HEK293 (cell line): ENCODE results near the gene PEF1.

Experiments used
- EGR2 ChIP-seq: fragments of 450-650 bp; formaldehyde crosslinking; IDR thresholded peaks from 2 replicates; pipeline ENCODE4 v1.5.1; 2016; ENCODE audit warnings: low read depth, missing biosample characterization, missing genetic modification characterization
- FEZF1 ChIP-seq: fragments of 450-650 bp; formaldehyde crosslinking; IDR thresholded peaks from 2 replicates; pipeline ENCODE4 v1.5.1; 2016; ENCODE audit warnings: missing biosample characterization, missing genetic modification characterization
- GFI1B ChIP-seq: fragments of 450-650 bp; formaldehyde crosslinking; IDR thresholded peaks from 2 replicates; pipeline ENCODE4 v1.5.1; 2016; ENCODE audit warnings: missing biosample characterization, missing genetic modification characterization
- GLIS2 ChIP-seq: fragments of 450-650 bp; formaldehyde crosslinking; IDR thresholded peaks from 2 replicates; pipeline ENCODE4 v1.5.1; 2016; ENCODE audit warnings: missing biosample characterization, missing genetic modification characterization
- KLF9 ChIP-seq: fragments of 450-650 bp; formaldehyde crosslinking; IDR thresholded peaks from 2 replicates; pipeline ENCODE4 v1.5.1; 2016; ENCODE audit warnings: missing biosample characterization, missing genetic modification characterization, low read depth
- OVOL3 ChIP-seq: fragments of 450-650 bp; formaldehyde crosslinking; IDR thresholded peaks from 2 replicates; pipeline ENCODE4 v1.5.1; 2016; ENCODE audit warnings: missing biosample characterization, missing genetic modification characterization
- PRDM1 ChIP-seq: fragments of 450-650 bp; formaldehyde crosslinking; IDR thresholded peaks from 2 replicates; pipeline ENCODE4; 2016; ENCODE audit warnings: missing biosample characterization, missing genetic modification characterization
- YY2 ChIP-seq: fragments of 450-650 bp; formaldehyde crosslinking; IDR thresholded peaks from 2 replicates; pipeline ENCODE4 v1.5.1; 2016; ENCODE audit warnings: missing biosample characterization, missing genetic modification characterization
- ZBTB1 ChIP-seq: fragments of 450-650 bp; formaldehyde crosslinking; IDR thresholded peaks from 2 replicates; pipeline ENCODE4 v1.5.1; 2016; ENCODE audit warnings: missing biosample characterization, missing genetic modification characterization
- ZBTB48 ChIP-seq: fragments of 450-650 bp; formaldehyde crosslinking; IDR thresholded peaks from 2 replicates; pipeline ENCODE4 v1.5.1; 2016; ENCODE audit warnings: missing biosample characterization, missing genetic modification characterization
- ZBTB8A ChIP-seq: fragments of 450-650 bp; formaldehyde crosslinking; IDR thresholded peaks from 2 replicates; pipeline ENCODE4 v1.5.1; 2016; ENCODE audit warnings: missing biosample characterization, missing genetic modification characterization
- ZFP41 ChIP-seq: fragments of 450-650 bp; formaldehyde crosslinking; IDR thresholded peaks from 2 replicates; pipeline ENCODE4 v1.5.1; 2016; ENCODE audit warnings: missing biosample characterization, missing genetic modification characterization, borderline replicate concordance
- ZIC2 ChIP-seq: fragments of 450-650 bp; formaldehyde crosslinking; IDR thresholded peaks from 2 replicates; pipeline ENCODE4 v1.5.1; 2016; ENCODE audit warnings: missing biosample characterization, missing genetic modification characterization
- ZNF114 ChIP-seq: fragments of 450-650 bp; formaldehyde crosslinking; IDR thresholded peaks from 2 replicates; pipeline ENCODE4 v1.5.0; 2017; ENCODE audit warnings: missing biosample characterization, missing genetic modification characterization
- ZNF221 ChIP-seq: fragments of 450-650 bp; formaldehyde crosslinking; IDR thresholded peaks from 2 replicates; pipeline ENCODE4 v1.5.1; 2017; ENCODE audit warnings: missing biosample characterization, missing genetic modification characterization, borderline replicate concordance
- ZNF292 ChIP-seq: fragments of 450-650 bp; formaldehyde crosslinking; IDR thresholded peaks from 2 replicates; pipeline ENCODE4 v1.5.1; 2016; ENCODE audit warnings: low read depth, missing biosample characterization, missing genetic modification characterization, borderline replicate concordance
- ZNF366 ChIP-seq: fragments of 450-650 bp; formaldehyde crosslinking; conservative IDR thresholded peaks from 2 replicates; pipeline ENCODE4 v1.5.1; 2016; ENCODE audit warnings: missing biosample characterization, missing genetic modification characterization
- ZNF416 ChIP-seq: fragments of 450-650 bp; formaldehyde crosslinking; IDR thresholded peaks from 2 replicates; pipeline ENCODE4 v1.5.1; 2016; ENCODE audit warnings: missing biosample characterization, missing genetic modification characterization
- ZNF423 ChIP-seq: fragments of 450-650 bp; formaldehyde crosslinking; IDR thresholded peaks from 2 replicates; pipeline ENCODE4 v1.5.1; 2016; ENCODE audit warnings: missing biosample characterization, missing genetic modification characterization
- ZNF473 ChIP-seq: fragments of 450-650 bp; formaldehyde crosslinking; IDR thresholded peaks from 2 replicates; pipeline ENCODE4 v1.5.1; 2017; ENCODE audit warnings: missing biosample characterization, missing genetic modification characterization
- ZNF501 ChIP-seq: fragments of 450-650 bp; formaldehyde crosslinking; IDR thresholded peaks from 2 replicates; pipeline ENCODE4 v1.5.1; 2016; ENCODE audit warnings: missing biosample characterization, missing genetic modification characterization
- ZNF549 ChIP-seq: fragments of 450-650 bp; IDR thresholded peaks from 2 replicates; pipeline ENCODE4 v1.5.1; 2018; ENCODE audit warnings: missing biosample characterization, missing genetic modification characterization, mild to moderate bottlenecking, inconsistent platforms, moderate library complexity
- ZNF600 ChIP-seq: fragments of 450-650 bp; formaldehyde crosslinking; IDR thresholded peaks from 2 replicates; pipeline ENCODE4 v1.5.1; 2016; ENCODE audit warnings: missing biosample characterization, missing genetic modification characterization
- ZNF658 ChIP-seq: fragments of 450-650 bp; formaldehyde crosslinking; IDR thresholded peaks from 2 replicates; pipeline ENCODE4; 2016; ENCODE audit warnings: missing biosample characterization, missing genetic modification characterization
- ZNF677 ChIP-seq: fragments of 450-650 bp; IDR thresholded peaks from 2 replicates; pipeline ENCODE4 v1.5.0; 2018; ENCODE audit warnings: missing biosample characterization, mild to moderate bottlenecking, missing genetic modification characterization, moderate library complexity
- ZNF777 ChIP-seq: fragments of 450-650 bp; formaldehyde crosslinking; IDR thresholded peaks from 2 replicates; pipeline ENCODE4 v1.5.1; 2017; ENCODE audit warnings: missing biosample characterization, missing genetic modification characterization, borderline replicate concordance
- ZXDB ChIP-seq: fragments of 450-650 bp; formaldehyde crosslinking; IDR thresholded peaks from 2 replicates; pipeline ENCODE4 v1.5.1; 2016; ENCODE audit warnings: missing biosample characterization, missing genetic modification characterization
- TF ChIP-seq, protein P1 (sequence below): fragments of 450-650 bp; formaldehyde crosslinking; IDR thresholded peaks from 2 replicates; pipeline ENCODE4 v1.5.1; 2016; ENCODE audit warnings: missing biosample characterization, missing genetic modification characterization
- TF ChIP-seq, protein P2 (sequence below): sonication (generic); formaldehyde crosslinking; IDR thresholded peaks from 2 replicates; pipeline ENCODE4 v1.8.1; 2022; ENCODE audit warnings: mild to moderate bottlenecking, moderate library complexity, missing genetic modification reagents
- TF ChIP-seq, protein P3 (sequence below): fragments of 450-650 bp; formaldehyde crosslinking; IDR thresholded peaks from 2 replicates; pipeline ENCODE4 v1.5.1; 2016; ENCODE audit warnings: missing biosample characterization, missing genetic modification characterization
- TF ChIP-seq, protein P4 (sequence below): fragments of 450-650 bp; formaldehyde crosslinking; IDR thresholded peaks from 2 replicates; pipeline ENCODE4 v1.5.1; 2016; ENCODE audit warnings: missing biosample characterization, missing genetic modification characterization
- TF ChIP-seq, protein P5 (sequence below): fragments of 450-650 bp; formaldehyde crosslinking; IDR thresholded peaks from 2 replicates; pipeline ENCODE4 v1.5.1; 2016; ENCODE audit warnings: missing biosample characterization, missing genetic modification characterization

The PEF1 gene

DNA sequence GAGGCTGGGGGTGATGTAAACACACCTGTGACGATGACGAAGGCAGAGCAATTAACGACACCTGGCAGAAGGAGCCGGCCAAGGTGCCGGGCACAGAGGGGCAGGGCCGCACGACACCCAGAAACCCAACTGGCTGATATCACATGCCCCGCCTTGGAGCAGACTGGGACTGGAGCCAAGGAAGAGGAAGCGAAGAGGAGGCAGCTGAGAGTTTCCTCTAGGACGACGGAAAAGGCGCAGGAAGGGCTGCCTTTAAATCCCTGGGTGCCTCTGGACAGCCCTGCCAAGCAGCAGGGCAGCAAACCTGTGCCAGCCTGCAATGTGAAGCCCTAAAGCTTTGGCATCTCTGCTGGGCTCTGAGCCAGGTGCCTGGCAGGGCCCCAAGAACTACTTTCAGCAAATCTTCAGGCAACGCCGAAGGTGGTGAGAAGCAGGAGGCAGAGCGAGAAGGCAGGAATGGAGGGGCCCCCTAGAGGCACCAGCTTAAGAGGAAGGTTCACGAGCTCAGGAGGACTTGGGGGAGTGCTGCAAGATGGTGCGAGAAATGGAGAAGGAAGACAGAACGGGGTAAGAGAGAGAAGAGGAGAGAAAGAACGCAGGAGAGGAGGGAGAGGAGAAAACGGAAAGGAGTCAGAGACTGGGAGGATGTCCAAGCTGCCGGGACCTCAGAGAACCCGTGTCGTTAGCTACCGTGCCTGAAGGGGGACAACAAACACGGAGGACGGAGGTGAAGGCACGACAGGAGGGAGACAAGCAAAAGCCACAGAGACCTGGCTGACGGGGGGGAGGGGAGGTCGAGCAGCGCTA, 25.3 kb upstream of the PEF1 start (continued):
- TF ChIP-seq ZNF777 (tag by site-specific recombination) (0 out of 2 replicates have a peak, but pooled peaks have one; percentile 38), ZNF221 (tag by site-specific recombination) (no peak), EGR2 (tag by site-specific recombination) (no peak), ZNF473 (tag by site-specific recombination) (no peak), PRDM1 (tag by site-specific recombination) (peak; percentile 79), ZNF658 (tag by site-specific recombination) (no peak), ZNF114 (tag by site-specific recombination) (no peak), ZBTB8A (peak; percentile 39; the same call in 1 of the 2 replicates), ZNF677 (tag by site-specific recombination) (no peak), ZNF423 (tag by site-specific recombination) (no peak), OVOL3 (no peak), ZIC2 (tag by site-specific recombination) (peak; percentile 53; the same call in 1 of the 2 replicates), ZFP41 (tag by site-specific recombination) (no peak), ZNF501 (tag by site-specific recombination) (no peak), GFI1B (tag by site-specific recombination) (no peak), ZNF549 (tag by site-specific recombination) (no peak), FEZF1 (tag by site-specific recombination) (no peak), ZNF366 (tag by site-specific recombination) (peak; percentile 71), ZBTB1 (no peak), ZNF292 (tag by site-specific recombination) (no peak), ZNF416 (tag by site-specific recombination) (no peak), KLF9 (tag by site-specific recombination) (no peak), ZBTB48 (tag by site-specific recombination) (0 out of 2 replicates have a peak, but pooled peaks have one; percentile 3), GLIS2 (tag by site-specific recombination) (0 out of 2 replicates have a peak, but pooled peaks have one; percentile 49), ZXDB (tag by site-specific recombination) (no peak; the same call in 1 of the 2 replicates), ZNF600 (tag by site-specific recombination) (no peak), YY2 (0 out of 2 replicates have a peak, but pooled peaks have one; percentile 41)
- TF ChIP-seq, protein P1, sequence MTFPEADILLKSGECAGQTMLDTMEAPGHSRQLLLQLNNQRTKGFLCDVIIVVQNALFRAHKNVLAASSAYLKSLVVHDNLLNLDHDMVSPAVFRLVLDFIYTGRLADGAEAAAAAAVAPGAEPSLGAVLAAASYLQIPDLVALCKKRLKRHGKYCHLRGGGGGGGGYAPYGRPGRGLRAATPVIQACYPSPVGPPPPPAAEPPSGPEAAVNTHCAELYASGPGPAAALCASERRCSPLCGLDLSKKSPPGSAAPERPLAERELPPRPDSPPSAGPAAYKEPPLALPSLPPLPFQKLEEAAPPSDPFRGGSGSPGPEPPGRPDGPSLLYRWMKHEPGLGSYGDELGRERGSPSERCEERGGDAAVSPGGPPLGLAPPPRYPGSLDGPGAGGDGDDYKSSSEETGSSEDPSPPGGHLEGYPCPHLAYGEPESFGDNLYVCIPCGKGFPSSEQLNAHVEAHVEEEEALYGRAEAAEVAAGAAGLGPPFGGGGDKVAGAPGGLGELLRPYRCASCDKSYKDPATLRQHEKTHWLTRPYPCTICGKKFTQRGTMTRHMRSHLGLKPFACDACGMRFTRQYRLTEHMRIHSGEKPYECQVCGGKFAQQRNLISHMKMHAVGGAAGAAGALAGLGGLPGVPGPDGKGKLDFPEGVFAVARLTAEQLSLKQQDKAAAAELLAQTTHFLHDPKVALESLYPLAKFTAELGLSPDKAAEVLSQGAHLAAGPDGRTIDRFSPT (tag by site-specific recombination) = peak; percentile 39; the same call in 1 of the 2 replicates
- TF ChIP-seq, protein P2, sequence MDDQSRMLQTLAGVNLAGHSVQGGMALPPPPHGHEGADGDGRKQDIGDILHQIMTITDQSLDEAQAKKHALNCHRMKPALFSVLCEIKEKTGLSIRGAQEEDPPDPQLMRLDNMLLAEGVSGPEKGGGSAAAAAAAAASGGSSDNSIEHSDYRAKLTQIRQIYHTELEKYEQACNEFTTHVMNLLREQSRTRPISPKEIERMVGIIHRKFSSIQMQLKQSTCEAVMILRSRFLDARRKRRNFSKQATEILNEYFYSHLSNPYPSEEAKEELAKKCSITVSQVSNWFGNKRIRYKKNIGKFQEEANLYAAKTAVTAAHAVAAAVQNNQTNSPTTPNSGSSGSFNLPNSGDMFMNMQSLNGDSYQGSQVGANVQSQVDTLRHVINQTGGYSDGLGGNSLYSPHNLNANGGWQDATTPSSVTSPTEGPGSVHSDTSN (CRISPR knock-in tag) = no peak
- TF ChIP-seq, protein P3, sequence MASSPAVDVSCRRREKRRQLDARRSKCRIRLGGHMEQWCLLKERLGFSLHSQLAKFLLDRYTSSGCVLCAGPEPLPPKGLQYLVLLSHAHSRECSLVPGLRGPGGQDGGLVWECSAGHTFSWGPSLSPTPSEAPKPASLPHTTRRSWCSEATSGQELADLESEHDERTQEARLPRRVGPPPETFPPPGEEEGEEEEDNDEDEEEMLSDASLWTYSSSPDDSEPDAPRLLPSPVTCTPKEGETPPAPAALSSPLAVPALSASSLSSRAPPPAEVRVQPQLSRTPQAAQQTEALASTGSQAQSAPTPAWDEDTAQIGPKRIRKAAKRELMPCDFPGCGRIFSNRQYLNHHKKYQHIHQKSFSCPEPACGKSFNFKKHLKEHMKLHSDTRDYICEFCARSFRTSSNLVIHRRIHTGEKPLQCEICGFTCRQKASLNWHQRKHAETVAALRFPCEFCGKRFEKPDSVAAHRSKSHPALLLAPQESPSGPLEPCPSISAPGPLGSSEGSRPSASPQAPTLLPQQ = peak; percentile 74
- TF ChIP-seq, protein P4, sequence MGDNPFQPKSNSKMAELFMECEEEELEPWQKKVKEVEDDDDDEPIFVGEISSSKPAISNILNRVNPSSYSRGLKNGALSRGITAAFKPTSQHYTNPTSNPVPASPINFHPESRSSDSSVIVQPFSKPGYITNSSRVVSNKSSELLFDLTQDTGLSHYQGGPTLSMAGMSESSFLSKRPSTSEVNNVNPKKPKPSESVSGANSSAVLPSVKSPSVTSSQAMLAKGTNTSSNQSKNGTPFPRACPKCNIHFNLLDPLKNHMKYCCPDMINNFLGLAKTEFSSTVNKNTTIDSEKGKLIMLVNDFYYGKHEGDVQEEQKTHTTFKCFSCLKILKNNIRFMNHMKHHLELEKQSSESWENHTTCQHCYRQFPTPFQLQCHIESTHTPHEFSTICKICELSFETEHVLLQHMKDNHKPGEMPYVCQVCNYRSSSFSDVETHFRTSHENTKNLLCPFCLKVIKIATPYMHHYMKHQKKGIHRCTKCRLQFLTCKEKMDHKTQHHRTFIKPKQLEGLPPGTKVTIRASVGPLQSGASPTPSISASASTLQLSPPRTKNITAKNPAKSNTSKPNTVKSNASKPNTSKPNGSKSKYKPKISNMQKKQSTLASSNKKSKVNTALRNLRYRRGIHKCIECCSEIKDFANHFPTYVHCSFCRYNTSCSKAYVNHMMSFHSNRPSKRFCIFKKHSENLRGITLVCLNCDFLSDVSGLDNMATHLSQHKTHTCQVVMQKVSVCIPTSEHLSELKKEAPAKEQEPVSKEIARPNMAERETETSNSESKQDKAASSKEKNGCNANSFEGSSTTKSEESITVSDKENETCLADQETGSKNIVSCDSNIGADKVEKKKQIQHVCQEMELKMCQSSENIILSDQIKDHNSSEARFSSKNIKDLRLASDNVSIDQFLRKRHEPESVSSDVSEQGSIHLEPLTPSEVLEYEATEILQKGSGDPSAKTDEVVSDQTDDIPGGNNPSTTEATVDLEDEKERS (tag by site-specific recombination) = no peak
- TF ChIP-seq, protein P5, sequence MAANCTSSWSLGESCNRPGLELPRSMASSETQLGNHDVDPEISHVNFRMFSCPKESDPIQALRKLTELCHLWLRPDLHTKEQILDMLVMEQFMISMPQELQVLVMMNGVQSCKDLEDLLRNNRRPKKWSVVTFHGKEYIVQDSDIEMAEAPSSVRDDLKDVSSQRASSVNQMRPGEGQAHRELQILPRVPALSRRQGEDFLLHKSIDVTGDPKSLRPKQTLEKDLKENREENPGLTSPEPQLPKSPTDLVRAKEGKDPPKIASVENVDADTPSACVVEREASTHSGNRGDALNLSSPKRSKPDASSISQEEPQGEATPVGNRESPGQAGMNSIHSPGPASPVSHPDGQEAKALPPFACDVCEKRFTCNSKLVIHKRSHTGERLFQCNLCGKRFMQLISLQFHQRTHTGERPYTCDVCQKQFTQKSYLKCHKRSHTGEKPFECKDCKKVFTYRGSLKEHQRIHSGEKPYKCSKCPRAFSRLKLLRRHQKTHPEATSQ (tag by site-specific recombination) = no peak
